Pericardium fibroblast (primary cell): ENCODE data around the gene ZNF771. TPM values are rescaled to one million over a fixed set of nuclear protein-coding genes. Genes with fewer than 3 reads are reported as not detected.

ENCODE experiments used
- total RNA-seq: library from RNA; depleted of rRNA; stranded (reverse); fragments of >200 nt; gene quantifications from 2 replicates; pipeline ENCODE4 v1.2.3, GENCODE V29; 2015

Gene ZNF771
- total RNA-seq: 31.0 and 34.2 TPM in 2 replicates

DNA sequence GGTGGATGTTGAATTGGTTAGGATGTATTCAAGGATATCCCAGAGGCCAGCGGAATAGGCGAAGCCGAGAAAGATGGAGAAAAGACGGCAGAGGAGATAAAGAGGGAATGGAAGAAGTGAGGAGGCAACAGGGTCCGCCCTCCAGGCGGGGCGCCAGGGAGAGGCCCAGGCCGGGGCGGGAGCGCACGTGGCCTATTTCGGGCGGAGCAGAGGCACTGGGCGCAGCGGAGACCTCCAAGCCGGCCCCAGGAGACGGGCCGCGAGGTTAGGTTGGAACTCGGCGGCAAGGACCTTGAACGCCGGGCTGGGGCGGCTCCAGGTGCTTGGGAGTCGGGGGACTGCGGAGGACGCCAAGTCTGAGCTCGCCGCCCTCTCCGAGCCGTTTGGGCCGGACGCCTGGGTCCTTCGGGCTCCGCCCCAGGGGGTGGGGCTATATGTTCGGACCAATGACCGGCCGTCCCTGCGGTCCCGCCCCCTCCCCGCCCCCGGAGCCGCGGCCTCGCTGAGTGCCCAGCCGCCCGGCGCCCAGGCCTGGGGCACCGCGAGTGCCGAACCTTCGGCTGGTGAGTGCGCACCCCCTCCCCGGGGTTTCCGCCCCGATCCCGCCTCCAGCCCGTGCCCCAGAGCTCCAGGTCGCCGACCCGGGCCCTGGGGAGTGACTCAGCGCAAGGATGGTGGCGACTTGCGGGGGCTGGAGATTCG is at the start of gene ZNF771:
ZNF771 (plus strand) TSS at position 505 of the 702 bp plus-strand sequence. CDS start 448 bp downstream, outside the sequence.

DNA sequence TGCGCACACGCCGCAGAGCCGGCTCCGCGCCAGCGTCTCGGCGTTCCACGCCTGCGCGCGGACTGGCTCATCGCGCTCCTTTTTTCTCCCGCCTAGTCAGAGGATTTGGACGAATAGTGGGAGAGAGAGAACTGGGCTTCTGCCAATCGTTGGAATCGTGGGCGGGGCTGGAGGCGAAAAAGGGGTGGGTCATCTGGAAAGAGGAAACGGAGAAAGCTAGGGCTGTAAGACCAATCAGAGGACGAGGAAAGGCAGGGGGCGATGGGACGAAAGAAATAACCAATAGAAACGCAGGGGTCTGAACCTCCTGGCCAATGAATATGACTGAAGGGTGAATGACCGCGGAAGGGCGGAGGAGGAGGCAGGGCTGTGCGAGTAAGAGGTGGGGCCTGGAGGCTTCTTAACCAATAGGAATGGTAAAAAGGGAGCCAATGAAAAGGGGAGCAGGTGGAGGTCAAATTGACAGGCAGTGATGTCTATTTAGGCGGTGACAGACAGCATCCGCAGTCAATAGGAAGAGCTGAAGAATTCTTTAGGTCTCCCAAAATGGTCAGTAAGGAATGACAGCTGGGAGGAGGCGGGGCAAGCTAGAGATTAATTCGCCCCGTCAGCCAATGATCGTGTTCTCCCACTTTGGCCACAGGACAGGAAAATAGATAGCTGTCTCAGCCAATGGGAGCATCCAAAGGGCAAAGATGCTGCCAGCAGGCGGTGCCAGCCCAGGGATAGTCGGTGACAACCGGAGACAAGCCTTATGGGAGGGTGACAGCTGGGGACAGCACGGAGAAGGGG is 36.8 kb upstream of the ZNF771 start, which contains the start of gene TBC1D10B:
TBC1D10B (minus strand) TSS at position 39 of the 792 bp plus-strand sequence. CDS start 311 bp downstream, outside the sequence.

DNA sequence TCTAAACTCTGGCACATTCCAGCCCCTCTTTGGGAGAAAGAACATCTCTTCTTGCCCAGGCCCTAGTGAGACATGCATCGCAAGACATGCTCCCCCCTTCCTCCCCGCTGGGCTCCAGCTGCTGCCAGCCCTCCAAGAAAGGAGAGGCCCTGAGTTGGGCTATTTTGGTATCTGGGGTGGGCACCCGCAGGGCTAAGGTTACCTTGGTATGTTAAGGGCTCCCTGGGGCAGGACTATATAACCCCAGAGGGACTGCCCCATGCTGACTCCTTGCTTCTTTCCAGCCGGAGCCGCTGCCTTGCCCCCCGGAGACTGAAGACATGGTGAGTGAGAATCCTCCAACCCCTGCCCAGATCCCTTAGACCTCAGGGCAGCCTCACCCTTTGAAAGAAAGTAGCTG is 32.9 kb upstream of the ZNF771 start, which contains the start of gene MYL11:
MYL11 (plus strand) TSS at position 265 of the 400 bp plus-strand sequence; CDS start at position 321, 56 bp downstream.

DNA sequence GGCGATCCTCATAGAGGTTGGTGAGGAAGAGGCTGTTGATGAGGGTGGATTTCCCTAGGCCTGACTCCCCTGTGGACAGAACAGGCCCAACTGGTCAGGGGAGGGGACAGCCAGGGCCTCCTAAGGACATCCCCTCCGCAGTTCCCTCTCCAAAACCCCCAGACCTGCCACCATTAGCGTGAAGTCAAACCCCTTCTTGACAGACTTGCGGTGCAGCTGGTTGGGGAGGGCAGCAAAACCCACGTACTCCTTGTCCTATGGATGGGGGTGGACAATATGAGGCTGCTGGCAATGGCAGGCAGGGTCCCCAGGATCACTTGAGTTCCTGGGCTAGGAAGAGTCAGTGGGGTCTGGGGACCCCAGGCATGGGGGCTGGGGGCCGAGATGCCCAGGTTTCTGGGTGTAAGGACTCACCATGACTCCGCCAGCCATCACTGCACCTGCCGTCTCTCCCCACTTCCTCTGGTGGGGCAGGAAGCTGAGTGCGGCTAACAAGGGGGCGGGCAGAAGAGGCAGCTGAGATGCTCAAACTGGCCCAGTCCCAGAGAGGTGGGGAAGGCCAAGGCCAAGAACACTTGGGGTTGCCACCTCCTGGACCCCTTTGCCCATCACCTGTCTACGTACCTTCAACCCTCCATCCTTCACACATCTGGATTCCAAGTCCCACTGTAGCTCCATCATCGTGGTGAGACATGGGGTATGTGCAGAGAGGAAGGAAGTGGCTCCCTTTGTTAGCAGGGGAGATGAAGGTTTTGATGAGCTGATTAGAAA is 25.1 kb upstream of the ZNF771 start, which contains the start of gene SEPTIN1:
SEPTIN1 (minus strand) TSS at position 451 of the 771 bp plus-strand sequence; CDS start at position 432, 19 bp downstream.

GRCh38 chr16:30395155-30395991 is 12.0 kb upstream of the ZNF771 start, which contains the start of gene ZNF48:
ZNF48 (plus strand) TSS chr16:30395420; CDS start chr16:30395795, 375 bp downstream.

GRCh38 chr16:30429678-30430427 is 22.4 kb downstream of the ZNF771 start, which contains the start of gene DCTPP1:
DCTPP1 (minus strand) TSS chr16:30430030; CDS start chr16:30429980, 50 bp downstream.

DNA sequence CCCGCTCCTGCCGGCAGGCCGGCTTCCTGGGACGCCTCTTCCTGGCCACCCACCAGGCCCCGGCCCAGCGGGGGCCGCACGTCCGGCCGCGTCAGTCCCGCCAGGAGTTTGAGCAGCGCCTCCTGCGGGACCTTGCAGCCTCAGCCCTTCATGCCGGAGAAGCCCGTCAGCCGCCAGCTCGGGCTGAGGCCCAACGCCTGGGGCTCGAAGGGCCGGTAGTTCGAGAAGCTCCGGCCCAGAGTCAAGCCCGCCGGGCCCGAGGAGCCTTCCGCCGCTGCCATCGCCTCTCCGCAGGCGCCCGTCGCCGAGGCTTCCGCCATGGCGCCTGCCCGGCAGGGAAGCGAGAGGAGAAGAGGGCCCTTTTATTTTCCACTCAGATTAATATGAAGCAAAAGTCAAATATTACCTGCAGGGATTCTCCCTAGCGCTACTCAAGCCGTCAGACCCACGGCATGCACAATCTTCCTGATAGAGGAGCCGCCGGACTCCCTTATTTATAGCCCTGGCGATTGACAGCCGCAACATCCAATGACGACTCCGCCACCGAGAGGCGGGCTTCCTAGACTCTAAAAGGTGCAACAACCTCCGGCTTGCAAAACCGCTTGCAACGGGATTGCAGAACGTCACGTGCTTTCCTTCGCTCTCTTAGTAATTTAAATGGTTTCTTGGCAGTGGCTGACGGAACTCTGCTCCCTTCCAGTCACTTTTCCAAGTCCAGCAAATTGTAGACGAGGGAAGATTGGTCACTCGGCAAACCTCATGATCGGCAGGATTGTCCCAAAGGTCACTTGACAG is 38.2 kb downstream of the ZNF771 start, which contains the start of gene SEPHS2:
SEPHS2 (minus strand) TSS at position 467 of the 795 bp plus-strand sequence; CDS start at position 320, 147 bp downstream.

Other genes with a start within 250 kb of the ZNF771 start
- 0.43 and 4.2 TPM in 2 replicates for gene CORO1A, start 224.0 kb upstream of the ZNF771 start, total RNA-seq
- 28.4 and 117 TPM in 2 replicates for gene BOLA2B, start 213.9 kb upstream of the ZNF771 start, total RNA-seq
- gene SLX1A, start 213.7 kb upstream of the ZNF771 start, total RNA-seq: 24.3 and 26.1 TPM in 2 replicates
- gene SULT1A3, start 208.4 kb upstream of the ZNF771 start, total RNA-seq: 2.6 and 7.0 TPM in 2 replicates
- 0.26 and 1.9 TPM in 2 replicates for gene NPIPB13, start 159.1 kb upstream of the ZNF771 start, total RNA-seq
- gene CD2BP2, start 52.3 kb upstream of the ZNF771 start, total RNA-seq: 34.2 and 44.1 TPM in 2 replicates
- 33.7 and 44.6 TPM in 2 replicates for gene TBC1D10B, start 37.1 kb upstream of the ZNF771 start, total RNA-seq
- 48.3 TPM in 1 of 2 replicates, not detected in the other for gene MYL11, start 32.8 kb upstream of the ZNF771 start, total RNA-seq
- gene SEPTIN1, start 25.0 kb upstream of the ZNF771 start, total RNA-seq: 0.51 TPM in 1 of 2 replicates, not detected in the other
- gene ZNF48, start 12.2 kb upstream of the ZNF771 start, total RNA-seq: 3.7 and 3.9 TPM in 2 replicates
- gene DCTPP1, start 22.4 kb downstream of the ZNF771 start, total RNA-seq: 24.3 and 31.5 TPM in 2 replicates
- gene SEPHS2, start 38.3 kb downstream of the ZNF771 start, total RNA-seq: 26.9 and 29.8 TPM in 2 replicates
- not detected in 2 replicates for gene ITGAL, start 65.1 kb downstream of the ZNF771 start, total RNA-seq
- 30.6 and 33.6 TPM in 2 replicates for gene ZNF768, start 119.0 kb downstream of the ZNF771 start, total RNA-seq
- 9.9 and 11.9 TPM in 2 replicates for gene ZNF747, start 127.3 kb downstream of the ZNF771 start, total RNA-seq
- 9.0 and 9.4 TPM in 2 replicates for gene ZNF764, start 150.8 kb downstream of the ZNF771 start, total RNA-seq
- gene ZNF688, start 164.1 kb downstream of the ZNF771 start, total RNA-seq: 9.9 and 11.5 TPM in 2 replicates
- gene ZNF785, start 178.1 kb downstream of the ZNF771 start, total RNA-seq: 4.8 and 6.6 TPM in 2 replicates
- 5.6 and 7.4 TPM in 2 replicates for gene ZNF689, start 202.8 kb downstream of the ZNF771 start, total RNA-seq
- gene PRR14, start 243.4 kb downstream of the ZNF771 start, total RNA-seq: 9.7 and 12.0 TPM in 2 replicates